HepG2 (cell line): ENCODE data around the gene GRIK4. TPM values are rescaled to one million over a fixed set of nuclear protein-coding genes. Genes with fewer than 3 reads are reported as not detected.

Experiments
- ELF3 ChIP-seq: IDR thresholded peaks from 2 replicates; pipeline ENCODE4 v1.6.1; 2016; ENCODE audit warnings: missing genetic modification reagents, missing compliant biosample characterization
- GABPA ChIP-seq, 2 experiments: IDR thresholded peaks; 2 replicates each; pipeline ENCODE4 v1.6.1; 2011 to 2016; ENCODE audit warnings: low read depth in 2 of 2, low read length in 1 of 2, missing biosample characterization in 1 of 2, missing genetic modification characterization in 1 of 2
- IKZF4 ChIP-seq: sonication (generic); formaldehyde crosslinking; IDR thresholded peaks from 2 replicates; pipeline ENCODE4 v1.5.1; 2020; ENCODE audit warnings: borderline replicate concordance, mild to moderate bottlenecking, low read depth, missing genetic modification reagents; ENCODE audit errors: not compliant biosample characterization
- JUND ChIP-seq: sonication (generic); formaldehyde crosslinking; IDR thresholded peaks from 2 replicates; pipeline ENCODE4 v1.8.0; 2022; ENCODE audit warnings: mild to moderate bottlenecking, missing genetic modification reagents
- KDM5B ChIP-seq: sonication (generic); formaldehyde crosslinking; IDR thresholded peaks from 2 replicates; pipeline ENCODE4 v1.4.0; 2020; ENCODE audit warnings: missing genetic modification reagents, mild to moderate bottlenecking, borderline replicate concordance
- MEF2D ChIP-seq: sonication (generic); formaldehyde crosslinking; IDR thresholded peaks from 2 replicates; pipeline ENCODE4 v1.5.1; 2020; ENCODE audit warnings: mild to moderate bottlenecking, missing genetic modification reagents
- MXI1 ChIP-seq: IDR thresholded peaks from 3 replicates; pipeline ENCODE4 v1.6.1; 2012; ENCODE audit warnings: low read depth, low read length, inconsistent platforms, borderline replicate concordance
- PAXIP1 ChIP-seq: sonication (generic); formaldehyde crosslinking; conservative IDR thresholded peaks from 2 replicates; pipeline ENCODE4 v1.4.0; 2020; ENCODE audit warnings: mild to moderate bottlenecking, missing genetic modification reagents, moderate library complexity
- RFX1 ChIP-seq: fragments of 450-650 bp; IDR thresholded peaks from 2 replicates; pipeline ENCODE4 v1.6.1; 2017
- SALL1 ChIP-seq: sonication (generic); formaldehyde crosslinking; IDR thresholded peaks from 2 replicates; pipeline ENCODE4 v1.8.0; 2022; ENCODE audit warnings: mild to moderate bottlenecking, missing genetic modification reagents
- ZNF33B ChIP-seq: sonication (generic); formaldehyde crosslinking; IDR thresholded peaks from 2 replicates; pipeline ENCODE4 v1.5.1; 2020; ENCODE audit warnings: mild to moderate bottlenecking, missing genetic modification reagents
- ZNF451 ChIP-seq: sonication (generic); formaldehyde crosslinking; IDR thresholded peaks from 2 replicates; pipeline ENCODE4 v1.5.0; 2020; ENCODE audit warnings: mild to moderate bottlenecking, missing genetic modification reagents
- ZNF562 ChIP-seq: sonication (generic); formaldehyde crosslinking; IDR thresholded peaks from 2 replicates; pipeline ENCODE4 v1.8.0; 2022; ENCODE audit warnings: missing genetic modification reagents, borderline replicate concordance
- ZNF766 ChIP-seq: sonication (generic); formaldehyde crosslinking; IDR thresholded peaks from 2 replicates; pipeline ENCODE4 v1.5.0; 2020; ENCODE audit warnings: missing genetic modification reagents, borderline replicate concordance
- ZNF770 ChIP-seq: sonication (generic); formaldehyde crosslinking; IDR thresholded peaks from 2 replicates; pipeline ENCODE4 v1.5.0; 2020; ENCODE audit warnings: mild to moderate bottlenecking, missing genetic modification reagents
- ZNF839 ChIP-seq: sonication (generic); formaldehyde crosslinking; IDR thresholded peaks from 2 replicates; pipeline ENCODE4 v1.4.0; 2020; ENCODE audit warnings: missing genetic modification reagents, mild to moderate bottlenecking, borderline replicate concordance
- polyA plus RNA-seq, 8 experiments: library from polyadenylated mRNA; depleted of rRNA in 3 of 8; stranded (reverse) in 7 of 8; unstranded in 1 of 8; fragments of >200 nt; fragmentation: Illumina TruSeq in 4 of 8; extraction: Trizol in 4 of 8; gene quantifications; 2 replicates each; pipeline versions ENCODE4 v1.2.1 to v1.2.3, GENCODE V29; 2011 to 2016; ENCODE audit warnings: low read depth in 4 of 8, missing spikeins in 1 of 8, mixed read lengths in 1 of 8; ENCODE audit not compliant: insufficient read depth in 1 of 8
- total RNA-seq, 5 experiments: library from RNA; depleted of rRNA; stranded (reverse); fragments of >200 nt; fragmentation: Illumina TruSeq; extraction: Trizol; gene quantifications; 2 replicates each; pipeline ENCODE4 v1.2.3, GENCODE V29; 2016; ENCODE audit warnings: low read depth in 1 of 5
- TF ChIP-seq, protein P1 (sequence below): sonication (generic); formaldehyde crosslinking; IDR thresholded peaks from 2 replicates; pipeline ENCODE4 v1.4.0; 2020; ENCODE audit warnings: missing genetic modification reagents

The GRIK4 gene
- total and polyA plus RNA-seq, 2 of the 13 experiments (the other 11 are each of a cell fraction or from before 2014, with no cell fraction given): 0.04 to 0.07 TPM

DNA sequence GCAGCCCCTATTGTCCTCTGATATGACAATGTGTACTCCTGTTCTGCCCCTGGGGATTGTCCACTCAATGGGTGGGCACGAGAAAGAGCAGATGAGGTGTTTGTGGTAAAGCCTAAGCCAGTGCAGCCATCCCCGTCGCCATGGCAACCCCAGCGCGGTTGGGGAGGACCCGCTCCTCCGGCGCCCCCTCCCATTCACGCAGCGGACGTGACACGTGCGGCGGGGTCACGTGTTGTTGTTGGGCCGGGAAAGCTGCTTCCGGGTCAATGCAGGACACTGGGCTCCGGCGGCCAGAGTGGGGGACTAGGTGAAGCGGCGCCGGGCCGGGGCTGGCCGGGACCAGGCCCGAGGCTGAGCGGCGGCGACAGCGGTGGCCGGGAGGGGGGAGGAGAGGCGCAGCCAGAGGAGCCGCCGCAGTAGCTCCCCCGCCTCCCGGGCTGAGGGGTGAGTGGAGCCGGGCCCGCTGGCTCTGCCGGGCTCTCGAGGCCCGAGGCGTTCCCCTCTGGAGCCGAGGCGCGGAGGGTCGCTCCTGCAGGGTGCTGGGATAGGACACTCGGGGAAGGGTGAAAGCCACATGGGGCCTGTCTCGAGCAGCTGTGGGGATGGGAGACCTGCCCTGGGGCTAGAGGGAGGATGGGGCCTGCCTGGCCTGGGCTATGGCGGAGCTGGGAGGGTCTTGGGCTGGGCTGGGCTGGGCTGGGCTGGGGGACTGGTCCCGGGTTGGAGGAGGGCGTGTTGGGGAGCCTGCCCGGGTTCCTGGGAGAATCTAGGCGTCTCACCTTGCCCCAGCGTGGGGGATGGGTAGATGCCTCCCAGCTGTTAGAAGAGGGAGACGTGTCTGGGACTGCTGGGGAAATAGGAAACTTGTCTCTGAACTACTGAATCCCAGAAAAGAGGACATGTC, 512.6 kb downstream of the GRIK4 start, which contains the start of gene TBCEL (continued):
- TF ChIP-seq, protein P1, sequence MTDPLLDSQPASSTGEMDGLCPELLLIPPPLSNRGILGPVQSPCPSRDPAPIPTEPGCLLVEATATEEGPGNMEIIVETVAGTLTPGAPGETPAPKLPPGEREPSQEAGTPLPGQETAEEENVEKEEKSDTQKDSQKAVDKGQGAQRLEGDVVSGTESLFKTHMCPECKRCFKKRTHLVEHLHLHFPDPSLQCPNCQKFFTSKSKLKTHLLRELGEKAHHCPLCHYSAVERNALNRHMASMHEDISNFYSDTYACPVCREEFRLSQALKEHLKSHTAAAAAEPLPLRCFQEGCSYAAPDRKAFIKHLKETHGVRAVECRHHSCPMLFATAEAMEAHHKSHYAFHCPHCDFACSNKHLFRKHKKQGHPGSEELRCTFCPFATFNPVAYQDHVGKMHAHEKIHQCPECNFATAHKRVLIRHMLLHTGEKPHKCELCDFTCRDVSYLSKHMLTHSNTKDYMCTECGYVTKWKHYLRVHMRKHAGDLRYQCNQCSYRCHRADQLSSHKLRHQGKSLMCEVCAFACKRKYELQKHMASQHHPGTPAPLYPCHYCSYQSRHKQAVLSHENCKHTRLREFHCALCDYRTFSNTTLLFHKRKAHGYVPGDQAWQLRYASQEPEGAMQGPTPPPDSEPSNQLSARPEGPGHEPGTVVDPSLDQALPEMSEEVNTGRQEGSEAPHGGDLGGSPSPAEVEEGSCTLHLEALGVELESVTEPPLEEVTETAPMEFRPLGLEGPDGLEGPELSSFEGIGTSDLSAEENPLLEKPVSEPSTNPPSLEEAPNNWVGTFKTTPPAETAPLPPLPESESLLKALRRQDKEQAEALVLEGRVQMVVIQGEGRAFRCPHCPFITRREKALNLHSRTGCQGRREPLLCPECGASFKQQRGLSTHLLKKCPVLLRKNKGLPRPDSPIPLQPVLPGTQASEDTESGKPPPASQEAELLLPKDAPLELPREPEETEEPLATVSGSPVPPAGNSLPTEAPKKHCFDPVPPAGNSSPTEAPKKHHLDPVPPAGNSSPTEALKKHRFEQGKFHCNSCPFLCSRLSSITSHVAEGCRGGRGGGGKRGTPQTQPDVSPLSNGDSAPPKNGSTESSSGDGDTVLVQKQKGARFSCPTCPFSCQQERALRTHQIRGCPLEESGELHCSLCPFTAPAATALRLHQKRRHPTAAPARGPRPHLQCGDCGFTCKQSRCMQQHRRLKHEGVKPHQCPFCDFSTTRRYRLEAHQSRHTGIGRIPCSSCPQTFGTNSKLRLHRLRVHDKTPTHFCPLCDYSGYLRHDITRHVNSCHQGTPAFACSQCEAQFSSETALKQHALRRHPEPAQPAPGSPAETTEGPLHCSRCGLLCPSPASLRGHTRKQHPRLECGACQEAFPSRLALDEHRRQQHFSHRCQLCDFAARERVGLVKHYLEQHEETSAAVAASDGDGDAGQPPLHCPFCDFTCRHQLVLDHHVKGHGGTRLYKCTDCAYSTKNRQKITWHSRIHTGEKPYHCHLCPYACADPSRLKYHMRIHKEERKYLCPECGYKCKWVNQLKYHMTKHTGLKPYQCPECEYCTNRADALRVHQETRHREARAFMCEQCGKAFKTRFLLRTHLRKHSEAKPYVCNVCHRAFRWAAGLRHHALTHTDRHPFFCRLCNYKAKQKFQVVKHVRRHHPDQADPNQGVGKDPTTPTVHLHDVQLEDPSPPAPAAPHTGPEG (CRISPR knock-in tag): 0 out of 2 replicates have a peak, but pooled peaks have one; percentile 31
- TF ChIP-seq ZNF839 (CRISPR knock-in tag): no peak
- peak; percentile 77; the same call in 1 of the 2 replicates for TF ChIP-seq KDM5B (CRISPR knock-in tag)
- TF ChIP-seq MXI1: peak; percentile 90; the same call in 1 of the 3 replicates
- no peak for TF ChIP-seq ZNF33B (CRISPR knock-in tag)
- TF ChIP-seq ZNF562 (CRISPR knock-in tag): no peak
- TF ChIP-seq MEF2D (CRISPR knock-in tag): peak; percentile 19; the same call in 1 of the 2 replicates
- no peak for TF ChIP-seq ZNF770 (CRISPR knock-in tag)
- 0 out of 2 replicates have a peak, but pooled peaks have one; percentile 66 for TF ChIP-seq ZNF766 (CRISPR knock-in tag)
- TF ChIP-seq ELF3 (CRISPR knock-in tag): peak; percentile 79
- peak; percentile 88 for TF ChIP-seq SALL1
- TF ChIP-seq IKZF4 (CRISPR knock-in tag): peak; percentile 68
- no peak for TF ChIP-seq JUND
- TF ChIP-seq RFX1: peak; percentile 91
- peak; percentile 79 for TF ChIP-seq GABPA (IDR thresholded peaks at IDR 0.05; ENCODE audit: low read depth, low read length)
- TF ChIP-seq GABPA (CRISPR knock-in tag; IDR thresholded peaks at IDR 0.05; ENCODE audit: low read depth): peak; percentile 93
- peak; percentile 45 for TF ChIP-seq PAXIP1 (CRISPR knock-in tag)
- 0 out of 2 replicates have a peak, but pooled peaks have one; percentile 43 for TF ChIP-seq ZNF451
